SK-N-MC (cell line): Measurements from ENCODE around the gene SPOCD1.
"Not testable (repeated sequence)": the region's sequence is repeated elsewhere in the genome, so short reads cannot be mapped to it uniquely, and the experiment has no call there.

Source experiments
- DNase-seq: peaks from one replicate; pipeline ENCODE4 v3.0.0-alpha.2; 2011; ENCODE audit warnings: low read depth, low spot score
- H3K27ac ChIP-seq: fragments of 200-600 bp; sonication (generic); 2 replicates; pipeline ENCODE4 v1.5.1; 2016; ENCODE audit warnings: mixed run types
- H3K36me3 ChIP-seq: fragments of 200-600 bp; sonication (generic); 2 replicates; pipeline ENCODE4 v1.6.1; 2017; ENCODE audit warnings: antibody characterized with exemption, low read length, mixed read lengths; ENCODE audit not compliant: insufficient read depth
- H3K4me3 ChIP-seq: fragments of 200-600 bp; sonication (generic); 2 replicates; pipeline ENCODE4 v1.5.1; 2016
- H3K9ac ChIP-seq: fragments of 200-600 bp; sonication (generic); 2 replicates; pipeline ENCODE4 v1.8.0; 2017; ENCODE audit warnings: mixed run types, mixed read lengths; ENCODE audit not compliant: insufficient read length
- H3K9me3 ChIP-seq: fragments of 200-600 bp; sonication (generic); 2 replicates; pipeline ENCODE4 v1.6.1; 2017; ENCODE audit warnings: low read depth, mild to moderate bottlenecking, antibody characterized with exemption, low read length, moderate library complexity, mixed read lengths
- EZH2 ChIP-seq: fragments of 200-600 bp; sonication (generic); IDR thresholded peaks from one replicate; pipeline ENCODE4 v1.6.1; 2017; ENCODE audit warnings: antibody characterized with exemption
- FOXP2 ChIP-seq: optimal IDR thresholded peaks from 2 replicates; pipeline ENCODE3; 2011; ENCODE audit warnings: mild to moderate bottlenecking, moderate library complexity; ENCODE audit not compliant: insufficient read depth; ENCODE audit errors: extremely low read length, control extremely low read depth
- POLR2AphosphoS5 ChIP-seq: IDR thresholded peaks from 2 replicates; pipeline ENCODE4 v1.6.1; 2012; ENCODE audit warnings: mild to moderate bottlenecking, low read depth, low read length, borderline replicate concordance

Gene SPOCD1

DNA sequence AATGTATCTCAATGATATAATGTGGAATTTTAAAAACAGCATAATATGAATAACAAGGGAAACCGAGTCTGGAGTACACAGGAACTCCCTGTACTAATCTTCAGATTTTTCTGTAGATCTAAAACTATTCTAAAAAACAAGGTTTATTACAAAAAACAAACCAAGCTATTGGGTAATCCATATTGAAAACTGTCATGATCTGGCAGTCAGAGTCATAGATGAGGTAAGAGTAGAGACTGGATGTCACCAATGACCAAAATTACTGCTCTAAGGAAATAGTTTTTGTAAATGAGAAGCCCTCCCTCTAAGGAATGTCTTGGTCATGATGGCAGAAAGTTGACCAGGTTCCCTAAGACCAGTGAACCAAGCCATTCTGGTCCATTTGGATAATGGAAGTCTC, 2.4 kb upstream of the SPOCD1 start:
- H3K27ac ChIP-seq, result no peak overlapping the region
- TF ChIP-seq EZH2, result no peak
- TF ChIP-seq FOXP2, result no peak
- TF ChIP-seq POLR2AphosphoS5, result no peak
- no peak for DNase-seq
- no peaks in the 10 kb centered on the region for H3K36me3 ChIP-seq
- H3K4me3 ChIP-seq, result no peak overlapping the region
- H3K9me3 ChIP-seq, result no peaks in the 10 kb centered on the region
- H3K9ac ChIP-seq, result no peak overlapping the region

DNA sequence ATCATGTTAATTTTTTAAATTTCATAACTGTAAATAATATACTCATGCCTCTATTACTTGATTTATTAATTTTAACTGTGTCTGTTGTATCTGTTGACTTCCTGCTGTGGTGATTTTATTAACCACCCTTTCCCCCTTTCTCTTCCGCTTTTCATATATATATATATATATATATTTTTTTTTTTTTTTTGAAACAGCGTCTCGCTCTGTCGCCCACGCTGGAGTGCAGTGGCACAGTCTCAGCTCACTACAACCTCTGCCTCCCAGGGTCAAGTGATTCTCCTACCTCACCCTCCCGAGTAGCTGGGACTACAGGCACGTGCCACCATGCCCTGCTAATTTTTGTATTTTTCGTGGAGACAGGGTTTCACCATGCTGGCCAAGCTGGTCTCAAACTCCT, 1.1 kb upstream of the SPOCD1 start:
- not testable (repeated sequence) for DNase-seq, H3K36me3 ChIP-seq, H3K9ac ChIP-seq, H3K4me3 ChIP-seq, H3K27ac ChIP-seq, H3K9me3 ChIP-seq

DNA sequence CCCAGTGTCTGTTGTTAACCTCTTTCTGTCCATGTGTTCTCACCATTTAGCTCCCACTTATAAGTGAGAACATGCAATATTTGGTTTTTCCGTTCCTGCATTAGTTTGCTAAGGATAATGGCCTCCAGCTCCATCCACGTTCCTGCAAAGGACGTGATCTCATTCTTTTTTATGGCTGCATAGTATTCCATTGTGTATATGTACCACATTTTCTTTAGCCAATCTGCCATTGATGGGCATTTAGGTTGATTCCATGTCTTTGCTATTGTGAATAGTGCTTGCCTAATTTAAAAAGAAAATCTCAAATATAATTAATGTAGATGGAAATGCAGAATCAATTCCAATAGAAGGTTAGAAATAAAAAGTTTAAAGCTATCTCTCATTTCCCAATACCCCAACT, 679 bp upstream of the SPOCD1 start:
- not testable (repeated sequence) for H3K27ac ChIP-seq, H3K9me3 ChIP-seq, H3K36me3 ChIP-seq, H3K9ac ChIP-seq, DNase-seq, H3K4me3 ChIP-seq

DNA sequence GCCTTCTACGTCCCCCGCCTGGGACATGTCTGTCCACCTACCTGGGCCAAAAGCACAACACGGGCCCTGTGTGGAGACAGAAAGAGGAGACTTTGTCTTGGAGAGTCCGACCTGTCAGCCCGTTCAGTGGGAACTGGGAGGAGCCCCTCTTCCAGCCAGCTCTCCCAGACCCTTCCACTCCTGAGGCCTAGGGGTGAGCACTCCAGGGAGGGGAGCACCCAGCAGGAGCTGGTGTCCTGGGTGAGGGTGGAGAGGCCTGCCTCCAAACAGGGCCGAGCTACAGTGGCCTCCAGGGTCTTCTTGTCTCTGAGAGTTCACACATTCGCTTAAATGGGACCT, 546 bp downstream of the SPOCD1 start:
- TF ChIP-seq EZH2 (no peak), FOXP2 (no peak), POLR2AphosphoS5 (no peak)
- no peak overlapping the region for H3K9ac ChIP-seq

DNA sequence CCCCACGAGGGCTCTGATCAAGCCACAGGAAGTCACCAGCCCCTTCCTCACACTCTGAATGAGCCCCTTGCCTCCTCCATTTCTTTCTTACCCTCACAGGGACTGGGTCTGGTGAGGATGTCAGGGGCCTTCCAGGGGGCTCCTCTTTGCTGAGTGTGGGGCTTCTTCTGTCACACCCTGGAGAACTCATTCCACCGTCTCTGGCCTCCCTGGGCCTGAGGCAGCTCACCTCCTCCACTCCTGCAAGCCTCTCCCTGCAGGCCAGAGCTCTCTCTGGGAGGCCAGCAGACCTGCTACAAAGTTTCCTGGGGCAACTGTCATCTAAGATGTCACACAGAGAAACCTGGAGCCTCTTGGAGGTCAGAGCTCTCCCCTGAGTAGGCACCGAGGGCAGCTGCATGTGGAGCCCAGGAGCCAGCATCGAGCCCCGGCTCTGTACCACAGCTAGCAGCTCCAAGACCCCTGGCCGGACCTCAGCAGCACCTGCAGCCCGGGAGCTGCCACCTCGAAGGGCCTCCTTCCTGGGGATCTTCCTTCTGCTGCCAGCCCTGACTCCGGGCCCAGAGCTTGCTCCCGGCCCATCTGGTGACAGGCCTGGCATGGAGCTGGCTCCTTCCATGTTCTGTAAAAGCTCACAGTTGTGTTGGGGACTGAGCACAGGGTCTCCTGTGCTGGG, 1.1 kb downstream of the SPOCD1 start:
- Histone ChIP-seq H3K4me3 (no peak overlapping the region), H3K36me3 (no peaks in the 10 kb centered on the region), H3K9me3 (no peaks in the 10 kb centered on the region), H3K27ac (no peak overlapping the region), H3K9ac (no peak overlapping the region)
- DNase-seq, result no peak
- TF ChIP-seq FOXP2, result no peak
- TF ChIP-seq POLR2AphosphoS5, result no peak
- TF ChIP-seq EZH2, result no peak

More for the DNA sequence above, 546 bp downstream of the SPOCD1 start:
- Histone ChIP-seq H3K9me3 (no peaks in the 10 kb centered on the region), H3K36me3 (no peaks in the 10 kb centered on the region), H3K27ac (no peak overlapping the region), H3K4me3 (no peak overlapping the region)
- no peak for DNase-seq

DNA sequence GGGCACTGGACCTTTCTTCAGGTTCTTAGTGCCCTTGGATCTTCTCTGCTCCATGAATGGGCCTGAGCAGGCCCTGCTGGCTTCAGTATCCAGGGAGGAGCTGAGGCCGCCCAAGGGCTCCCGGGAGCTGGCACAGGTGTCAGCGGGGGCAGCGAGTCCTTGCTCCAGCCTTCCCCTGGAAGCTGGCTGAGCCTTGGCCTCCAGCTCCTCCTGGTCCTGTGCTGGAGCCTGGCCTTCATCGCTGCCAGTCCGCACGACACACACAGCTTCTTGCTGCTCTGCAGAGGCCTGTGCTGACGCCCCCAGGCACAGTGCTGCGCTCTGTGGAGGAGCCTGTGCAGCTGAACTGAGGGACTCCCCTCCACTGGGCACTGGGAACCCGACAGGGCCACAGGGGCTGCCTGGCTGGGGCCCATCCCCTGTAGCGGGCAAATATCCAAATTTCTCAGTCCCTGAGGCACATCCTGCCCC, 1.7 kb downstream of the SPOCD1 start:
- no peak overlapping the region for H3K9ac ChIP-seq
- no peak overlapping the region for H3K27ac ChIP-seq

DNA sequence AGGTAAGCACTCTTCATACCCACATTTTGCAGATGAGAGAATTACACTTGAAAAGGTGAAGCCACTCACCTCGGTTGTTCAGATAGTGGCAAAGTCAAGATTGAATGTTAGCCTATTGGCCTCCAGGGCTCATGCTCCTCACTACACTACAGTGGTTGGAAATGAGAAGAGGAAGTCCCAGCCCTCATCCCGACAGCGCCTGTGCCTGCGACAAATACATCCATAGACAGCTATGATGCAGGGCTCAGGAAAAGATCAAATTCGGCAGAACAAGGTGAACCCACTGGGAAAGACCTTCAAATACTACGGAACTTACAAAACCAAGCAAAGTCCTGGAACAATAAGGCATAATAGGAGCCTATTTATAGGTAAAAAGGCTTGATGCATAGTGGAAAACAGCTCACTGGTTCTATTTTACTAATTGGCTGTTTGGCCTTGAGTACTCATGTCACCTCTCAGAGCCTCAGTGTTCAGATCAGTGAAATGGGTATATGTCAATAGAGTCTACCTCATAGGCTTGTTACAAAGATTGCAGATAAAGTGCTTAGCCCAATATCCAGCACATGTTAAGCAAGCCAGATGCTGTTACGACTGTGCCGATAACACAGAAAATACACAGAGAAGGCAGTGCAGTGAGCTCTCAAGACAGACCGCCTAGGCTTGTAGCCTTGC, 3.5 kb downstream of the SPOCD1 start:
- no peak for DNase-seq
- Histone ChIP-seq H3K27ac (no peak overlapping the region), H3K4me3 (no peak overlapping the region), H3K9ac (no peak overlapping the region), H3K9me3 (no peaks in the 10 kb centered on the region), H3K36me3 (no peaks in the 10 kb centered on the region)
- TF ChIP-seq EZH2 (no peak), POLR2AphosphoS5 (no peak), FOXP2 (no peak)

More for the DNA sequence above, 1.7 kb downstream of the SPOCD1 start:
- TF ChIP-seq EZH2, result no peak
- no peak for TF ChIP-seq FOXP2
- no peak for TF ChIP-seq POLR2AphosphoS5
- Histone ChIP-seq H3K4me3 (no peak overlapping the region), H3K36me3 (no peaks in the 10 kb centered on the region), H3K9me3 (no peaks in the 10 kb centered on the region)
- no peak for DNase-seq

DNA sequence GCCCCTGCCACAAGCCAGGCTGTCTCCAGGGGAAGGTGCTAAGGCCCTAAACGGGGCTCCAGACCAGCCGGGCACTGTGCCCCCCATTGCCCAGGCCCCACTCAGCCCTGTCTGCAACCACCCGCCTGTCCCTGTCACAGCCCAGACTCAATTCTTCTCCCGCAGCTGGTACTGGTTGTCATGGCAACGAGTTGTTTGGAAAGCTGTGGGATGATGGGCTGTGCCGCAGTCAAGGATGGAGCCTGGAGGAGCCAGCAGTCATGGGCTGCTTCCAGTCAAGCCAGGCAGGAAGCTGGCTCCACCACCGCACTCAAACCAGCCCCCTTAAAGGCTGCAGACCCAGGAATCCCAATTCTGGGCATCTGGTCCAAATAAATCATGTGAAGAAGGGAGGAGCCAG, 4.2 kb downstream of the SPOCD1 start:
- no peak for DNase-seq

DNA sequence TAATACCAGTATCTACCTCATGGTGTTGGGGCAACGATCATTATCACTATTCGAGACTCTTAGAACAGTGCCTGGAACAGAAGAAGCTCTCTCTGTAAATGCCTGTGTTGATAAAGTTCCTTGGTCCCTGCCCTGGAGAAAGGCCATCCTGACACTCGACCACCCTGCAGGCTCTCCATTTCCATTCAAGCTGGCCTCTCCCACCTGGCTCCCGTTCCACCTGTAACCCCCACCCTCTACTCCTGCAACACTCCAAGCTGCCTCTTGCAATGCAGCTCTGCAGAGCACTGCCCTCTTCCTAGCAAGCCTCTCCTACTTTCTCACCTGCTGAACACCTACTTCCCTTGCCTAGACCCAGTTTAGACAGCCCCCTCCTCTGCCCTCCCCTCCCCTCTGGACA, 6.1 kb downstream of the SPOCD1 start:
- no peak overlapping the region for H3K9ac ChIP-seq
- TF ChIP-seq FOXP2, result no peak
- TF ChIP-seq EZH2, result no peak
- TF ChIP-seq POLR2AphosphoS5, result no peak
- no peak for DNase-seq
- no peak overlapping the region for H3K4me3 ChIP-seq
- no peaks in the 10 kb centered on the region for H3K9me3 ChIP-seq
- no peak overlapping the region for H3K27ac ChIP-seq
- no peaks in the 10 kb centered on the region for H3K36me3 ChIP-seq

More for the DNA sequence above, 4.2 kb downstream of the SPOCD1 start:
- no peaks in the 10 kb centered on the region for H3K9me3 ChIP-seq
- H3K9ac ChIP-seq, result no peak overlapping the region
- TF ChIP-seq EZH2 (no peak), FOXP2 (no peak), POLR2AphosphoS5 (no peak)
- no peaks in the 10 kb centered on the region for H3K36me3 ChIP-seq
- H3K4me3 ChIP-seq, result no peak overlapping the region
- no peak overlapping the region for H3K27ac ChIP-seq
